Ascending aorta (tissue), 2 donors: ENCODE results near the gene IDI2. TPM values are rescaled to one million over a fixed set of nuclear protein-coding genes. Genes with fewer than 3 reads are reported as not detected.

Experiments
- DNase-seq, 2 donors: peaks; one replicate each; pipeline ENCODE4 v3.0.0-alpha.2; 2019; ENCODE audit warnings: low spot score in 2 of 2
- H3K27ac ChIP-seq, 2 donors: fragments of 200-600 bp; sonication (generic); one replicate each; pipeline ENCODE4 v1.5.1; 2016 to 2017; ENCODE audit warnings: mild to moderate bottlenecking in 1 of 2
- H3K27me3 ChIP-seq: fragments of 200-600 bp; sonication (generic); one replicate; pipeline ENCODE4 v1.5.1; 2017
- H3K36me3 ChIP-seq, 2 donors: fragments of 200-600 bp; sonication (generic); one replicate each; pipeline ENCODE4 v1.5.1; 2016
- H3K4me1 ChIP-seq, 2 donors: fragments of 200-600 bp; sonication (generic); one replicate each; pipeline ENCODE4 v1.5.1; 2016 to 2017; ENCODE audit warnings: mild to moderate bottlenecking in 1 of 2
- H3K4me3 ChIP-seq, 2 donors: fragments of 200-600 bp; sonication (generic); one replicate each; pipeline ENCODE4 v1.5.1; 2016 to 2017; ENCODE audit warnings: mild to moderate bottlenecking in 1 of 2
- H3K9me3 ChIP-seq, 2 donors: fragments of 200-600 bp; sonication (generic); one replicate each; pipeline ENCODE4 v1.5.1; 2016
- CTCF ChIP-seq, 3 experiments: fragments of 200-600 bp in 2 of 3; fragments of 450-650 bp in 1 of 3; sonication (generic) in 2 of 3; IDR thresholded peaks; one replicate each; pipeline ENCODE4 v1.5.1; 2016 to 2019; ENCODE audit warnings: antibody characterized with exemption in 3 of 3, mild to moderate bottlenecking in 1 of 3, moderate library complexity in 1 of 3
- intact Hi-C: fragments of 100-400 bp; cut with DNase I; formaldehyde crosslinking; loops from one replicate; pipeline ENCODE4 v1.15.1; 2023
- total RNA-seq: library from RNA; depleted of rRNA; stranded (reverse); fragments of >200 nt; gene quantifications from one replicate; pipeline ENCODE4 v1.1.0, GENCODE V29; 2016

The IDI2 gene
- total RNA-seq, 1 donor from 2014 or later = not detected

GRCh38 chr10:1064964-1065247 lies 39.2 kb upstream of the IDI2 start:
- no peaks in the 10 kb centered on the region for H3K27me3 ChIP-seq
- no peak for TF ChIP-seq CTCF (IDR thresholded peaks at IDR 0.05)
- DNase-seq = no peak
- H3K36me3 ChIP-seq = peaks cover 5 to 7% of the 10 kb centered on the region in 2 donors
- H3K27ac ChIP-seq = no peak overlapping the region
- no peaks in the 10 kb centered on the region for H3K4me1 ChIP-seq
- no peaks in the 10 kb centered on the region for H3K9me3 ChIP-seq
- H3K4me3 ChIP-seq = no peak overlapping the region
- intact Hi-C loops = no loop called here

GRCh38 chr10:1063232-1063865 lies 37.7 kb upstream of the IDI2 start:
- Histone ChIP-seq H3K36me3 (peaks cover 5 to 7% of the 10 kb centered on the region in 2 donors), H3K27me3 (no peaks in the 10 kb centered on the region), H3K4me3 (no peak overlapping the region), H3K27ac (no peak overlapping the region), H3K9me3 (no peaks in the 10 kb centered on the region), H3K4me1 (no peaks in the 10 kb centered on the region)
- no peak for TF ChIP-seq CTCF (IDR thresholded peaks at IDR 0.05)
- DNase-seq = no peak
- intact Hi-C loops = no loop called here

GRCh38 chr10:1061930-1062774 lies 36.5 kb upstream of the IDI2 start:
- TF ChIP-seq CTCF (IDR thresholded peaks at IDR 0.05) = no peak
- DNase-seq = no peak

GRCh38 chr10:1059902-1060301 lies 34.2 kb upstream of the IDI2 start:
- DNase-seq = no peak
- no peak overlapping the region for H3K4me3 ChIP-seq
- H3K27ac ChIP-seq = no peak overlapping the region
- H3K9me3 ChIP-seq = no peaks in the 10 kb centered on the region
- TF ChIP-seq CTCF (IDR thresholded peaks at IDR 0.05) = no peak
- no peaks in the 10 kb centered on the region for H3K27me3 ChIP-seq
- peaks cover 4 to 6% of the 10 kb centered on the region in 2 donors for H3K4me1 ChIP-seq
- peaks cover 5 to 7% of the 10 kb centered on the region in 2 donors for H3K36me3 ChIP-seq
- intact Hi-C loops = loop anchor here (5.0 kb wide), 1 partner anchor 548 kb away; no protein-coding TSS in a partner anchor

More at GRCh38 chr10:1061930-1062774, 36.5 kb upstream of the IDI2 start:
- Histone ChIP-seq H3K9me3 (no peaks in the 10 kb centered on the region), H3K4me1 (no peaks in the 10 kb centered on the region), H3K4me3 (no peak overlapping the region), H3K27ac (no peak overlapping the region), H3K36me3 (peaks cover 5 to 7% of the 10 kb centered on the region in 2 donors), H3K27me3 (no peaks in the 10 kb centered on the region)
- intact Hi-C loops = no loop called here

- H3K36me3 ChIP-seq = peaks cover 1 to 3% of the 10 kb centered on the region in 2 donors
- no peaks in the 10 kb centered on the region for H3K9me3 ChIP-seq
- no peak for DNase-seq
- no peak overlapping the region for H3K27ac ChIP-seq
- no peak overlapping the region for H3K4me3 ChIP-seq
- no peak for TF ChIP-seq CTCF (IDR thresholded peaks at IDR 0.05)
- intact Hi-C loops = loop anchor here (5.0 kb wide), 1 partner anchor 546 kb away; no protein-coding TSS in a partner anchor
- H3K4me1 ChIP-seq = peaks cover 6 to 12% of the 10 kb centered on the region in 2 donors
- no peaks in the 10 kb centered on the region for H3K27me3 ChIP-seq
Measured at GRCh38 chr10:1058017-1058416, 32.4 kb upstream of the IDI2 start.
